ENCODE data around the gene PVALB. TPM values are rescaled to one million over a fixed set of nuclear protein-coding genes. Genes with fewer than 3 reads are reported as not detected.

The PVALB gene
- total RNA-seq, 1 donor from 2014 or later, result not detected

- no peak for DNase-seq
- intact Hi-C loops (cut with DNase I), result no loop called here
- ATAC-seq (ENCODE audit: poor library complexity), result no peak
Measured at GRCh38 chr22:36852056-36852973, 35.5 kb upstream of the PVALB start.

- no peak for ATAC-seq (ENCODE audit: poor library complexity)
- no peak for DNase-seq
- intact Hi-C loops (cut with DNase I), result no loop called here
Measured at GRCh38 chr22:36850682-36851081, 33.8 kb upstream of the PVALB start.

- no peak for ATAC-seq (ENCODE audit: poor library complexity)
- intact Hi-C loops (cut with DNase I), result no loop called here
- no peak for DNase-seq
Measured at GRCh38 chr22:36850056-36850455, 33.2 kb upstream of the PVALB start.

GRCh38 chr22:36846949-36847348 lies 30.1 kb upstream of the PVALB start:
- intact Hi-C loops (cut with DNase I), result no loop called here
- DNase-seq (no peak), ATAC-seq (ENCODE audit: poor library complexity) (no peak)

- ATAC-seq (ENCODE audit: poor library complexity) (no peak), DNase-seq (no peak)
- intact Hi-C loops (cut with DNase I), result no loop called here
Measured at GRCh38 chr22:36846271-36846670, 29.4 kb upstream of the PVALB start.

GRCh38 chr22:36840106-36840505 lies 23.3 kb upstream of the PVALB start:
- ATAC-seq (ENCODE audit: poor library complexity), result no peak
- no peak for DNase-seq
- intact Hi-C loops (cut with DNase I), result no loop called here

- intact Hi-C loops (cut with DNase I), result no loop called here
- ATAC-seq (ENCODE audit: poor library complexity) (no peak), DNase-seq (no peak)
Measured at GRCh38 chr22:36839356-36840073, 22.7 kb upstream of the PVALB start.

GRCh38 chr22:36838119-36839030 lies 21.5 kb upstream of the PVALB start:
- no peak for ATAC-seq (ENCODE audit: poor library complexity)
- intact Hi-C loops (cut with DNase I), result no loop called here
- no peak for DNase-seq

- intact Hi-C loops (cut with DNase I), result no loop called here
- no peak for ATAC-seq (ENCODE audit: poor library complexity)
- no peak for DNase-seq
Measured at GRCh38 chr22:36835903-36836302, 19.1 kb upstream of the PVALB start.

GRCh38 chr22:36833073-36833472 lies 16.2 kb upstream of the PVALB start:
- intact Hi-C loops (cut with DNase I), result no loop called here
- no peak for DNase-seq
- ATAC-seq (ENCODE audit: poor library complexity), result no peak

GRCh38 chr22:36831717-36832116 lies 14.9 kb upstream of the PVALB start:
- DNase-seq (no peak), ATAC-seq (ENCODE audit: poor library complexity) (no peak)
- intact Hi-C loops (cut with DNase I), result no loop called here

- DNase-seq (no peak), ATAC-seq (ENCODE audit: poor library complexity) (no peak)
- intact Hi-C loops (cut with DNase I), result no loop called here
Measured at GRCh38 chr22:36831206-36831605, 14.4 kb upstream of the PVALB start.

- DNase-seq (no peak), ATAC-seq (ENCODE audit: poor library complexity) (no peak)
- intact Hi-C loops (cut with DNase I), result no loop called here
Measured at GRCh38 chr22:36830601-36831000, 13.8 kb upstream of the PVALB start.

- no peak for ATAC-seq (ENCODE audit: poor library complexity)
- intact Hi-C loops (cut with DNase I), result no loop called here
- no peak for DNase-seq
Measured at GRCh38 chr22:36829370-36830002, 12.7 kb upstream of the PVALB start.

GRCh38 chr22:36828815-36829214 lies 12.0 kb upstream of the PVALB start:
- ATAC-seq (ENCODE audit: poor library complexity) (no peak), DNase-seq (no peak)
- intact Hi-C loops (cut with DNase I), result no loop called here

GRCh38 chr22:36826262-36826661 lies 9.4 kb upstream of the PVALB start:
- DNase-seq (no peak), ATAC-seq (ENCODE audit: poor library complexity) (no peak)
- intact Hi-C loops (cut with DNase I), result no loop called here

- DNase-seq (no peak), ATAC-seq (ENCODE audit: poor library complexity) (no peak)
- intact Hi-C loops (cut with DNase I), result no loop called here
Measured at GRCh38 chr22:36824655-36825054, 7.8 kb upstream of the PVALB start.

GRCh38 chr22:36823186-36823839 lies 6.5 kb upstream of the PVALB start:
- ATAC-seq (ENCODE audit: poor library complexity) (no peak), DNase-seq (no peak)
- intact Hi-C loops (cut with DNase I), result no loop called here

Data from Right ventricle myocardium superior (tissue), 1 donor.